Embryonic facial prominence (tissue), 1 donor: ENCODE data around the gene CCDC197.

Source experiments
- DNase-seq: peaks from one replicate; pipeline ENCODE4 v3.0.0-alpha.2; 2016; ENCODE audit errors: extremely low spot score

Gene CCDC197

GRCh38 chr14:94025720-94026119 is 28.6 kb downstream of the CCDC197 start:
- no peak for DNase-seq

- peak; percentile 94 for DNase-seq
Measured at GRCh38 chr14:94026173-94026888, 29.2 kb downstream of the CCDC197 start, which contains the start of gene OTUB2. TSS of gene OTUB2 (plus strand) at chr14:94026340. CDS start at chr14:94026538, 198 bp downstream.

GRCh38 chr14:94026889-94027469 is 29.9 kb downstream of the CCDC197 start:
- no peak for DNase-seq

- DNase-seq, result no peak
Measured at GRCh38 chr14:94027566-94028449, 30.7 kb downstream of the CCDC197 start.

- no peak for DNase-seq
Measured at GRCh38 chr14:94028450-94028826, 31.3 kb downstream of the CCDC197 start.

- no peak for DNase-seq
Measured at GRCh38 chr14:94029265-94029664, 32.2 kb downstream of the CCDC197 start.

- DNase-seq, result no peak
Measured at GRCh38 chr14:94029671-94030203, 32.6 kb downstream of the CCDC197 start.

GRCh38 chr14:94030571-94030970 is 33.5 kb downstream of the CCDC197 start:
- DNase-seq, result no peak

- no peak for DNase-seq
Measured at GRCh38 chr14:94031161-94031882, 34.2 kb downstream of the CCDC197 start.

- no peak for DNase-seq
Measured at GRCh38 chr14:94031883-94032279, 34.8 kb downstream of the CCDC197 start.

GRCh38 chr14:94034886-94035285 is 37.8 kb downstream of the CCDC197 start:
- DNase-seq, result no peak

- DNase-seq, result no peak
Measured at GRCh38 chr14:94036313-94037167, 39.4 kb downstream of the CCDC197 start.

GRCh38 chr14:94037954-94038353 is 40.9 kb downstream of the CCDC197 start:
- DNase-seq, result no peak

GRCh38 chr14:94038510-94038909 is 41.4 kb downstream of the CCDC197 start:
- DNase-seq, result no peak

GRCh38 chr14:94038921-94039629 is 42.0 kb downstream of the CCDC197 start:
- DNase-seq, result no peak

- no peak for DNase-seq
Measured at GRCh38 chr14:94040247-94040646, 43.1 kb downstream of the CCDC197 start.

GRCh38 chr14:94040796-94041195 is 43.7 kb downstream of the CCDC197 start:
- DNase-seq, result no peak

GRCh38 chr14:94041551-94042346 is 44.6 kb downstream of the CCDC197 start:
- no peak for DNase-seq

GRCh38 chr14:94042433-94043091 is 45.5 kb downstream of the CCDC197 start:
- no peak for DNase-seq
